Measurements from ENCODE around the gene PMS2. TPM values are rescaled to one million over a fixed set of nuclear protein-coding genes. Genes with fewer than 3 reads are reported as not detected.
"Not testable (repeated sequence)": the region's sequence is repeated elsewhere in the genome, so short reads cannot be mapped to it uniquely, and the experiment has no call there.

The PMS2 gene, protein sequence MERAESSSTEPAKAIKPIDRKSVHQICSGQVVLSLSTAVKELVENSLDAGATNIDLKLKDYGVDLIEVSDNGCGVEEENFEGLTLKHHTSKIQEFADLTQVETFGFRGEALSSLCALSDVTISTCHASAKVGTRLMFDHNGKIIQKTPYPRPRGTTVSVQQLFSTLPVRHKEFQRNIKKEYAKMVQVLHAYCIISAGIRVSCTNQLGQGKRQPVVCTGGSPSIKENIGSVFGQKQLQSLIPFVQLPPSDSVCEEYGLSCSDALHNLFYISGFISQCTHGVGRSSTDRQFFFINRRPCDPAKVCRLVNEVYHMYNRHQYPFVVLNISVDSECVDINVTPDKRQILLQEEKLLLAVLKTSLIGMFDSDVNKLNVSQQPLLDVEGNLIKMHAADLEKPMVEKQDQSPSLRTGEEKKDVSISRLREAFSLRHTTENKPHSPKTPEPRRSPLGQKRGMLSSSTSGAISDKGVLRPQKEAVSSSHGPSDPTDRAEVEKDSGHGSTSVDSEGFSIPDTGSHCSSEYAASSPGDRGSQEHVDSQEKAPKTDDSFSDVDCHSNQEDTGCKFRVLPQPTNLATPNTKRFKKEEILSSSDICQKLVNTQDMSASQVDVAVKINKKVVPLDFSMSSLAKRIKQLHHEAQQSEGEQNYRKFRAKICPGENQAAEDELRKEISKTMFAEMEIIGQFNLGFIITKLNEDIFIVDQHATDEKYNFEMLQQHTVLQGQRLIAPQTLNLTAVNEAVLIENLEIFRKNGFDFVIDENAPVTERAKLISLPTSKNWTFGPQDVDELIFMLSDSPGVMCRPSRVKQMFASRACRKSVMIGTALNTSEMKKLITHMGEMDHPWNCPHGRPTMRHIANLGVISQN
- total RNA-seq: 10 to 100 TPM; 16.3 to 40.6 (median 21.6) TPM

DNA sequence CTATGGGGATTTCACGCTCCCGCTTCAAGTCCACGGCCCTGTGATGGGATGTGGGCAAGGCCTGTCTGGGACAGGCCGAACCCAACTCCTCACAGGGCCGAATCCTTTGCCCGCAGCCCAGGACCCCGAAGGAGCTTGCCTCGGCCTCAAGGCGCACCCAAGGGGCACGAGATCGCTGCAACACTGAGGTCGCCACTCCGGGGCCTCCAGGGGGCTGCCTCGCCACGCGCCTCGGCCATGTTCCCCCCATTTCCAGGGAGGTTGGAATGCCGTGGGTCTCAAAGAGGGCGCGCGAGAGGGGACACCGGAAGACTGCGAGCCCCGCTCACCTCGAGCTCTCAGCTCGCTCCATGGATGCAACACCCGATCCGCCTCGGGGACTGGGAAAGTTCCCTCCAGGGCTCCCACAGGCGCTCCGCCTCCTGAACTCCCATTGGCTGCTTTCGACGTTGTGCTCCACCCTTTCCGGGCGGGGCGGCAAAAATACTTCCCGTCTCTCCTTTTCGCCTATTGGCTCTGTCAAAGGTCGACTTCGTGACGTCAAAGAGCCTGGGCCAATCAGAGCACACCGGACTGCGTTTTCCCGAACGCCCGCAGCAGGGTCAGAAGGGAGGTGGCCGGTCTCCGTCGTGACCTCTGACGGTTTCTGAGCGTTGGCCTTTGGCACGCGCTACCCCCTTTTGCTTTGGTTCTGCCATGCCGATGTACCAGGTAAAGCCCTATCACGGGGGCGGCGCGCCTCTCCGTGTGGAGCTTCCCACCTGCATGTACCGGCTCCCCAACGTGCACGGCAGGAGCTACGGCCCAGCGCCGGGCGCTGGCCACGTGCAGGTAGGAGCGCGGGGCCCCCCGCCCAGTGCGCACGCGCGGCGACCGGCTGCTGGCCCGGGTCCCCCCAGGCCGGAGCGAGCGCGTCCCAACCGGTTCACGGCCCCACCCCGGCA is at the start of gene PMS2, which contains the start of gene AIMP2:
Gene PMS2 (minus strand): TSS at position 382 of the 944 bp plus-strand sequence. CDS start 30 bp downstream, at position 352.
Gene AIMP2 (plus strand): TSS at position 605 of the 944 bp plus-strand sequence. CDS start 92 bp downstream, at position 697.
- TF ChIP-seq EP300 (IDR thresholded peaks at IDR 0.05) (no peak), POLR2A (IDR thresholded peaks at IDR 0.05) (no peak), POLR2AphosphoS5 (IDR thresholded peaks at IDR 0.05) (peak in 2 of 3 donors; percentile 61 to 80)
- TF ChIP-seq, protein P1, sequence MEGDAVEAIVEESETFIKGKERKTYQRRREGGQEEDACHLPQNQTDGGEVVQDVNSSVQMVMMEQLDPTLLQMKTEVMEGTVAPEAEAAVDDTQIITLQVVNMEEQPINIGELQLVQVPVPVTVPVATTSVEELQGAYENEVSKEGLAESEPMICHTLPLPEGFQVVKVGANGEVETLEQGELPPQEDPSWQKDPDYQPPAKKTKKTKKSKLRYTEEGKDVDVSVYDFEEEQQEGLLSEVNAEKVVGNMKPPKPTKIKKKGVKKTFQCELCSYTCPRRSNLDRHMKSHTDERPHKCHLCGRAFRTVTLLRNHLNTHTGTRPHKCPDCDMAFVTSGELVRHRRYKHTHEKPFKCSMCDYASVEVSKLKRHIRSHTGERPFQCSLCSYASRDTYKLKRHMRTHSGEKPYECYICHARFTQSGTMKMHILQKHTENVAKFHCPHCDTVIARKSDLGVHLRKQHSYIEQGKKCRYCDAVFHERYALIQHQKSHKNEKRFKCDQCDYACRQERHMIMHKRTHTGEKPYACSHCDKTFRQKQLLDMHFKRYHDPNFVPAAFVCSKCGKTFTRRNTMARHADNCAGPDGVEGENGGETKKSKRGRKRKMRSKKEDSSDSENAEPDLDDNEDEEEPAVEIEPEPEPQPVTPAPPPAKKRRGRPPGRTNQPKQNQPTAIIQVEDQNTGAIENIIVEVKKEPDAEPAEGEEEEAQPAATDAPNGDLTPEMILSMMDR (IDR thresholded peaks at IDR 0.05): no peak
- Histone ChIP-seq H3K4me1 (peaks cover 31% of the 10 kb centered on the region), H3K27ac (peak within 1 kb of the TSS; percentile 96)

DNA sequence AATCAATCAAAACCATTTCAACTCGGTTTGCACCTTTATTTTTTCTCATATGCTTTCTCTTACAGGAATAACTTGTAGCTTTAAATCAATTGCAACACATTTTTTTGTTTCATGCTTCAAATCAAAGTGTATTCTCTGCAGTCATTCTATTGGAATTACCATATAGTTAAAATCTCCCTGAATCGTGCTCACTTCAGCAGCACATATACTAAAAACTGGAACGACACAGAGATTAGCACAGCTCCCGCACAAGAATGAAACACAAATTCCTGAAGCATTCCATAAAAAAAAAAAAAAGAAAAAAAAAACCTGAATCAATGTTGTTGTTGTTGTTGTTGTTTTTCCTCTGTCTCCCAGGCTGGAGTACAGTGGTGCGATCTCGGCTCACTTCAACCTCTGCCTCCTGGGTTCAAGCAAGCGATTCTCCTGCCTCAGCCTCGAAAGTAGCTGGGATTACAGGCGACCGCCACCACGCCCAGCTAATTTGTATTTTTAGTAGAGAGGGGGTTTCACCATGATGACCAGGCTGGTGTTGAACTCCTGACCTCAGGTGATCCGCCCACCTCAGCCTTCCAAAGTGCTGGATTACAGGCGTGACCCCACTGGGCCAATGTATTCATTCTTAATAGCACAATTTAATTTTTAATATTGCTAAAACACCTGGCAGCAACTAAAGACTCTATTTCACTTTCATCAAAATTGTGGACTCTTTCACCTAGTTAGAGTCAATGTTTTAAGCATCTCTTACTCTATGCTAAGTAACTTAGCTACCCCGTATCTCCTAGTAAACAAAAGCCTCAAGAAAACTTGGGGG is 48.7 kb upstream of the PMS2 start:
- Histone ChIP-seq H3K27ac (no peak overlapping the region), H3K36me3 (peaks cover 19% of the 10 kb centered on the region), H3K27me3 (no peaks in the 10 kb centered on the region), H3K4me3 (peak overlapping the region; percentile 79), H3K4me1 (peaks cover 23% of the 10 kb centered on the region), H3K9me3 (no peaks in the 10 kb centered on the region)
- no peak for DNase-seq (ENCODE audit: low spot score in 2 of 2)
- WGBS: 57% methylated on average over 14 of the region's 14 CpGs
- no peak for TF ChIP-seq POLR2AphosphoS5 (IDR thresholded peaks at IDR 0.05)
- no peak for TF ChIP-seq POLR2A (IDR thresholded peaks at IDR 0.05)
- no peak for TF ChIP-seq EP300 (IDR thresholded peaks at IDR 0.05)
- TF ChIP-seq, protein P1 (IDR thresholded peaks at IDR 0.05): no peak

More for the DNA sequence above, at the start of gene PMS2, which contains the start of gene AIMP2:
- 0% methylated on average over 20 of the region's 84 CpGs for WGBS
- H3K27me3 ChIP-seq: no peaks in the 10 kb centered on the region
- peak; percentile 99 for DNase-seq (ENCODE audit: low spot score in 2 of 2)
- no peaks in the 10 kb centered on the region for H3K9me3 ChIP-seq
- H3K4me3 ChIP-seq: peak within 1 kb of the TSS; percentile 72
- H3K36me3 ChIP-seq: peaks cover 16% of the 10 kb centered on the region

DNA sequence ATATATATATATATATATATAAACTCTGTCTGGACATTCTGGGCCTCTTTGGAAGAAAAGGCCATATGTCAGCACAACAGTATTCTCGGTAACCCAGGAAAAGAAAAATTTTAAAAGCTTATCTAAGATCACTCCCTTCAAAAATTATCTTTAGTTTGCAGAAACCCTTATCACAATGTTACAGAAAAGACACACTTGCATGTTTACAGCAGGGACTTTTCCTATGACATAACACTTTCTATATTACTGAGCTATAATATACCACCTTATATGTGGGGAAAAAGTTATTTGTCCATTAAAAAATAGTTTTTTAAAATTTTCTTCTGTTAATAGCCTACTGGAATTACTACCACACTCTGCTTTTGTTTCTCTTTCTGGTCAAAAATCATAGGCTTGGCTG is 47.8 kb upstream of the PMS2 start:
- H3K9me3 ChIP-seq: no peaks in the 10 kb centered on the region
- H3K4me3 ChIP-seq: no peak overlapping the region
- WGBS: 56% methylated on average over 1 of the region's 1 CpG
- no peaks in the 10 kb centered on the region for H3K27me3 ChIP-seq
- peaks cover 23% of the 10 kb centered on the region for H3K4me1 ChIP-seq
- H3K27ac ChIP-seq: no peak overlapping the region
- H3K36me3 ChIP-seq: peaks cover 21% of the 10 kb centered on the region
- DNase-seq (ENCODE audit: low spot score in 2 of 2): no peak
- TF ChIP-seq, protein P1 (IDR thresholded peaks at IDR 0.05): no peak
- TF ChIP-seq EP300 (IDR thresholded peaks at IDR 0.05) (no peak), POLR2A (IDR thresholded peaks at IDR 0.05) (no peak), POLR2AphosphoS5 (IDR thresholded peaks at IDR 0.05) (no peak)

DNA sequence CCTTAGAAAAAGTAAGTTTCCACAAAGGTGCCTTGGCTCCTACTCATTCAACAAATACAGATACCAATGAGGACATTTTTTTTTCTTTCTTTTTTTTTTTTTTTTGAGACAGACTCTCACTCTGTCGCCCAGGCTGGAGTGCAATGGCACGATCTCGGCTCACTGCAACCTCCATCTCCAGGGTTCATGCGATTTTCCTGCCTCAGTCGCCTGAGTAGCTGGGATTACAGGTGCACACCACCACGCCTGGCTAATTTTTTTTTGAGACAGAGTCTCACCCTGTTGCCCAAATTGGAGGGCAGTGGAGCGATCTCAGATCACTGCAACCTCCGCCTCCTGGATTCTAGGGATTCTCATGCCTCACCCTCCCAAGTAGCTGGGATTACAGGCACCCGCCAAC is 42.3 kb upstream of the PMS2 start:
- not testable (repeated sequence) for H3K27me3 ChIP-seq; H3K27ac ChIP-seq; H3K9me3 ChIP-seq; H3K4me3 ChIP-seq; DNase-seq (ENCODE audit: low spot score in 2 of 2); H3K4me1 ChIP-seq
- WGBS: 95% methylated on average over 9 of the region's 9 CpGs
- peaks cover 64% of the 10 kb centered on the region for H3K36me3 ChIP-seq

Measured in suprapubic skin (tissue), 4 donors.